ENCODE data around the gene NACA. TPM values are rescaled to one million over a fixed set of nuclear protein-coding genes. Genes with fewer than 3 reads are reported as not detected.

The NACA gene
- total and polyA plus RNA-seq, 2 of the 13 experiments (the other 11 are each of a cell fraction or from before 2014, with no cell fraction given) = 799 to 1,700 TPM

DNA sequence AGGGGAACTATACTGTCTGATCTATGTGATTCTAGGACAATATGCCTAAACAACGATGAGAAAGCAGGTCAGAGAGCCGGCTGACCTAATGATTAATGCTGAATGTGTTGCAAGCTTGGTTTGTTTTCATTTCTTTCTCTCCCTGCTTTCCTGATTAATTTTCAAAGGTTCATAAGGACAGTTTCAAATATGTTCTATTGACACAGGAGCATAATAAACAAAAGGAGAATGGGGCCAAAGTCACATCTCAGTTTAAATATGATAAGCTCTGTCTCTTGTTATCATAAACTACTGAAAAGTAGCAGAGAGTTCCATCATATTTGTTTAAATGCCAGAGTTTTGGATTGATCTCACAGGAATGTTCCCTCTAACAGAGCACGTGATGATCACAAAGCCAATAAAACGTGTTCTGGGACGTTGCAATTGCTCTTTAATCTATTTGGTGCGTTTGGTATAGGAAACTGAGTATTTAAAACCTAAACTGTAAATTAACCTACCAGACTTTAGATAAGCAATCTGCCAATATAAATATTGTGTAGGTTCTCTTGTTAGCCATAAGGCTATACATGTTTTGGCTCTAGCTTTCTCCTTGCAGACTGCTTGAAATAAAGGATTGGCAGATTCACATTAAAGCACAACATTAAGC, 34.3 kb upstream of the NACA start (continued):
- peak; percentile 83 for TF ChIP-seq BHLHE40 (IDR thresholded peaks at IDR 0.05; ENCODE audit: low read length)
- TF ChIP-seq TARDBP (CRISPR knock-in tag; IDR thresholded peaks at IDR 0.05) = 0 out of 2 replicates have a peak, but pooled peaks have one; percentile 56
- no peak for TF ChIP-seq ZNF382 (CRISPR knock-in tag; IDR thresholded peaks at IDR 0.05; ENCODE audit: borderline replicate concordance)
- TF ChIP-seq HOXA9 (CRISPR knock-in tag; IDR thresholded peaks at IDR 0.05; ENCODE audit: borderline replicate concordance) = no peak
- TF ChIP-seq GATAD1 (CRISPR knock-in tag; IDR thresholded peaks at IDR 0.05) = peak; percentile 32; the same call in 1 of the 2 replicates
- TF ChIP-seq RAD51 (IDR thresholded peaks at IDR 0.05; ENCODE audit: borderline replicate concordance) = peak; percentile 39; the same call in 1 of the 2 replicates
- TF ChIP-seq, protein P1, sequence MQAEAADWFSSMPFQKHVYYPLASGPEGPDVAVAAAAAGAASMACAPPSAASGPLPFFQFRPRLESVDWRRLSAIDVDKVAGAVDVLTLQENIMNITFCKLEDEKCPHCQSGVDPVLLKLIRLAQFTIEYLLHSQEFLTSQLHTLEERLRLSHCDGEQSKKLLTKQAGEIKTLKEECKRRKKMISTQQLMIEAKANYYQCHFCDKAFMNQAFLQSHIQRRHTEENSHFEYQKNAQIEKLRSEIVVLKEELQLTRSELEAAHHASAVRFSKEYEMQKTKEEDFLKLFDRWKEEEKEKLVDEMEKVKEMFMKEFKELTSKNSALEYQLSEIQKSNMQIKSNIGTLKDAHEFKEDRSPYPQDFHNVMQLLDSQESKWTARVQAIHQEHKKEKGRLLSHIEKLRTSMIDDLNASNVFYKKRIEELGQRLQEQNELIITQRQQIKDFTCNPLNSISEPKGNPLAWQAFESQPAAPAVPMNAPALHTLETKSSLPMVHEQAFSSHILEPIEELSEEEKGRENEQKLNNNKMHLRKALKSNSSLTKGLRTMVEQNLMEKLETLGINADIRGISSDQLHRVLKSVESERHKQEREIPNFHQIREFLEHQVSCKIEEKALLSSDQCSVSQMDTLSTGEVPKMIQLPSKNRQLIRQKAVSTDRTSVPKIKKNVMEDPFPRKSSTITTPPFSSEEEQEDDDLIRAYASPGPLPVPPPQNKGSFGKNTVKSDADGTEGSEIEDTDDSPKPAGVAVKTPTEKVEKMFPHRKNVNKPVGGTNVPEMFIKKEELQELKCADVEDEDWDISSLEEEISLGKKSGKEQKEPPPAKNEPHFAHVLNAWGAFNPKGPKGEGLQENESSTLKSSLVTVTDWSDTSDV (CRISPR knock-in tag; IDR thresholded peaks at IDR 0.05) = no peak
- TF ChIP-seq, protein P2, sequence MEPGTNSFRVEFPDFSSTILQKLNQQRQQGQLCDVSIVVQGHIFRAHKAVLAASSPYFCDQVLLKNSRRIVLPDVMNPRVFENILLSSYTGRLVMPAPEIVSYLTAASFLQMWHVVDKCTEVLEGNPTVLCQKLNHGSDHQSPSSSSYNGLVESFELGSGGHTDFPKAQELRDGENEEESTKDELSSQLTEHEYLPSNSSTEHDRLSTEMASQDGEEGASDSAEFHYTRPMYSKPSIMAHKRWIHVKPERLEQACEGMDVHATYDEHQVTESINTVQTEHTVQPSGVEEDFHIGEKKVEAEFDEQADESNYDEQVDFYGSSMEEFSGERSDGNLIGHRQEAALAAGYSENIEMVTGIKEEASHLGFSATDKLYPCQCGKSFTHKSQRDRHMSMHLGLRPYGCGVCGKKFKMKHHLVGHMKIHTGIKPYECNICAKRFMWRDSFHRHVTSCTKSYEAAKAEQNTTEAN (CRISPR knock-in tag; conservative IDR thresholded peaks at IDR 0.05) = peak; percentile 16; the same call in 1 of the 2 replicates
- no peak for TF ChIP-seq NFATC3 (CRISPR knock-in tag; IDR thresholded peaks at IDR 0.05)
- TF ChIP-seq EZH2 (conservative IDR thresholded peaks at IDR 0.05; ENCODE audit: low read depth, low read length) = no peak
- TF ChIP-seq NFE2 (CRISPR knock-in tag; IDR thresholded peaks at IDR 0.05) = no peak
- peak; percentile 89; the same call in 1 of the 2 replicates for TF ChIP-seq ZBTB34 (CRISPR knock-in tag; IDR thresholded peaks at IDR 0.05)
- TF ChIP-seq ATAD3A (CRISPR knock-in tag; IDR thresholded peaks at IDR 0.05) = no peak
- no peak for TF ChIP-seq ZNF841 (CRISPR knock-in tag; IDR thresholded peaks at IDR 0.05; ENCODE audit: borderline replicate concordance)
- no peak for TF ChIP-seq ZNF136 (CRISPR knock-in tag; IDR thresholded peaks at IDR 0.05; ENCODE audit: low read depth)
- no peak for TF ChIP-seq ZNF33B (CRISPR knock-in tag; IDR thresholded peaks at IDR 0.05)
- TF ChIP-seq FOXP1 (IDR thresholded peaks at IDR 0.05) = peak; percentile 57
- TF ChIP-seq FOXP1 (CRISPR knock-in tag; IDR thresholded peaks at IDR 0.05) = peak; percentile 94
- no peak for TF ChIP-seq ZNF839 (CRISPR knock-in tag; IDR thresholded peaks at IDR 0.05; ENCODE audit: borderline replicate concordance)
- TF ChIP-seq DMAP1 (CRISPR knock-in tag; IDR thresholded peaks at IDR 0.05) = no peak; the same call in 1 of the 2 replicates
- TF ChIP-seq SMAD3 (CRISPR knock-in tag; IDR thresholded peaks at IDR 0.05) = peak; percentile 77; the same call in 1 of the 2 replicates
- peak; percentile 87 for TF ChIP-seq TCF7L2 (IDR thresholded peaks at IDR 0.05; ENCODE audit: low read depth, low read length)
- TF ChIP-seq NR2C2 (CRISPR knock-in tag; IDR thresholded peaks at IDR 0.05; ENCODE audit: borderline replicate concordance) = peak; percentile 62; the same call in 1 of the 2 replicates
- peak; percentile 83 for TF ChIP-seq ASH2L (IDR thresholded peaks at IDR 0.05; ENCODE audit: insufficient read length, low read depth, low read length)
- TF ChIP-seq SP2 (CRISPR knock-in tag; IDR thresholded peaks at IDR 0.05) = no peak
- TF ChIP-seq MED8 (CRISPR knock-in tag; IDR thresholded peaks at IDR 0.05; ENCODE audit: insufficient replicate concordance) = peak; percentile 28
- TF ChIP-seq DPF2 (CRISPR knock-in tag; IDR thresholded peaks at IDR 0.05; ENCODE audit: borderline replicate concordance, low read depth) = peak; percentile 80; the same call in 1 of the 2 replicates
- no peak for TF ChIP-seq PHF5A (CRISPR knock-in tag; IDR thresholded peaks at IDR 0.05; ENCODE audit: low read depth, unreplicated experiment)
